ENCODE results near the gene INCENP.

INCENP gene

GRCh38 chr11:62125316-62125715 lies 1.5 kb downstream of the INCENP start:
- no peak for DNase-seq

DNA sequence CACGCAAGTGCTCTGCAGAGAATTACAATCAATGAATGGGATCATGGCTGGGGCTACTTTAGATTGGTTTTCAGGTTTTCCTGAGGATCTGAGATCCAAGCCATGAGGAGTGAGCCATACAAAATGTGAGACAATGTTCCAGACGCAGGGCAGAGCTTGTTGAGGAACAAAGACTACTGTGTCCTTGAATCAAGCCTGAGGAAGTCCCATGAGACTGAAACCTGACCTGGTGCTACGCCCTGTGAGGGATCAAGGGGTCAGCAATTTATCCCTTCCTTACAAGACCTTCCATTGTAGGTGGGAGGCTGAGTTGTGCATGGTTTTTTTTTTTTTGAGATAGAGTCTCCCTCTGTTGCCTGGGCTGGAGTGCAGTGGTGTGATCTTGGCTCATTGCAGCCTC lies 2.1 kb downstream of the INCENP start:
- peak; percentile 26 for DNase-seq

GRCh38 chr11:62127426-62127825 lies 3.6 kb downstream of the INCENP start:
- no peak for DNase-seq

DNA sequence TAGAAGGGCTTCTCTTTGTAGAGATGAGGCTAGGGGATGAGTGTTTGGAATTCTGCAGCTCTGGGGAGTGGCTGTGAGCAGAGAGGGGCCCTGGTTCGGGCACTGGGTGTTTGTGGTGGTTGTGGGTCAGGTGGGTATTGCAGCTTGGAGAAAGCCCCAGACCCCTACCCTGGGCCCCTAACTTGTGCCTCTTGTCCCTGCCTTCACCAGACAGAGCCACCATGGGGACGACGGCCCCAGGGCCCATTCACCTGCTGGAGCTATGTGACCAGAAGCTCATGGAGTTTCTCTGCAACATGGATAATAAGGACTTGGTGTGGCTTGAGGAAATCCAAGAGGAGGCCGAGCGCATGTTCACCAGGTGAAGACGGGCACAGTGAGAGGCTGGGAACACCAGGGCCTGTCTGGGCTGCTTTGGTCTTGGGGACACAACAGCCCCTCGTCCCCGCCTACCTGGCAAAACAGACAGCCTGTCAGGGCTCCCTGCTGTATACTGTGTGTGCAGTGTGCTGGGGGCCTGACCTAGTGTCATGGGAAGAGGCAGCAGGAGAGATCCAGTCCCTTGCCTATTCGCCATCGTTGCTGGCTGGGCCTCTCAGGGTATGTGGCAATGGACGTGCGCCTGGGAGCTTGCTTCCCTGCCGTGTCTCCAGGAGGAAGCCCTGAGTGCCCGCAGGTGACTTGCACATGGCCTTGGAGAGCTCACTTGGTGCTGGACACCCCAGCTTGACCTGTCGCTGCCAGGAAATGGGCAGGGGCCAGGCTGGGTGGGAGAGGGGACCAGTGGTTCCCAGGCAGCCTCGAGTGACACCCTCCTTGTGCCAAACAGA lies 4.3 kb downstream of the INCENP start:
- no peak for DNase-seq

GRCh38 chr11:62128835-62129234 lies 5.0 kb downstream of the INCENP start:
- no peak for DNase-seq

- DNase-seq, result no peak
Measured at GRCh38 chr11:62129590-62130282, 5.9 kb downstream of the INCENP start.

DNA sequence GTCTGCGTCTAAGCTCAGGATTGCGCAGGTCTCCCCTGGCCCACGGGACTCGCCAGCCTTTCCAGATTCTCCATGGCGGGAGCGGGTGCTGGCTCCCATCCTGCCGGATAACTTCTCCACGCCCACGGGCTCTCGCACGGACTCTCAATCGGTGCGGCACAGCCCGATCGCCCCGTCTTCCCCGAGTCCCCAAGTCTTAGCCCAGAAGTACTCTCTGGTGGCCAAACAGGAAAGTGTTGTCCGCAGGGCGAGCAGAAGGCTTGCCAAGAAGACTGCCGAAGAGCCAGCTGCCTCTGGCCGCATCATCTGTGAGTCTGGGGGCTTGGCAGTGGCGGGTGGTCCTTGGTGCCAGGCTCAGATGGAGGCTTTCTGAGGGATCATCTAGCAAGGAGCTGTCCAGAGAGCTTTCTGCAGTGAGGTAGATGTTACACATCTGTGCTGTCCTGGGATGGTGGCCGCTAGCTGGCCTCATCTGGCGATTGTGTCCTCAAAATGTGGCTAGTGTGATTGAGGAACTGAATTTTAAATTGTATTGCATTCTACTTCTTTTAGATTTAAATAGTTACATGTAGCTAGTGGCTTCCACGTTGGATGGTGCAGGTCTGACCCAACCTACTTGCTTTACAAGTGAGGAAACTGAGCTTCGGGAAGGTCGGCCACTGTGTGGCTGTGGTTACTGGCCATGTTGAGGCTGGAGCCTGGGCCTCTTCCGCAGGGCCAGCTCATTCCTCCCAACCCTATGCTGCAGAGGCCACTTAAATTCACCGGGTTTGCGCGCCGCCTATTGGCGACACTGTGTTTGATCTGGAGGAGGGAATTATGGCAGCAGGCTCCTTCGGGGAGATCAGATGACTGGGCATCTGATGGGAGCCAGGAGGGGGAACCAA lies 6.7 kb downstream of the INCENP start:
- DNase-seq, result no peak

GRCh38 chr11:62131170-62131464 lies 7.3 kb downstream of the INCENP start:
- DNase-seq, result no peak

GRCh38 chr11:62132191-62132590 lies 8.4 kb downstream of the INCENP start:
- DNase-seq, result no peak

GRCh38 chr11:62132689-62133293 lies 9.0 kb downstream of the INCENP start:
- DNase-seq, result no peak

GRCh38 chr11:62133328-62134065 lies 9.7 kb downstream of the INCENP start:
- DNase-seq, result no peak

- no peak for DNase-seq
Measured at GRCh38 chr11:62137276-62137861, 13.6 kb downstream of the INCENP start.

- no peak for DNase-seq
Measured at GRCh38 chr11:62137881-62138629, 14.2 kb downstream of the INCENP start.

DNA sequence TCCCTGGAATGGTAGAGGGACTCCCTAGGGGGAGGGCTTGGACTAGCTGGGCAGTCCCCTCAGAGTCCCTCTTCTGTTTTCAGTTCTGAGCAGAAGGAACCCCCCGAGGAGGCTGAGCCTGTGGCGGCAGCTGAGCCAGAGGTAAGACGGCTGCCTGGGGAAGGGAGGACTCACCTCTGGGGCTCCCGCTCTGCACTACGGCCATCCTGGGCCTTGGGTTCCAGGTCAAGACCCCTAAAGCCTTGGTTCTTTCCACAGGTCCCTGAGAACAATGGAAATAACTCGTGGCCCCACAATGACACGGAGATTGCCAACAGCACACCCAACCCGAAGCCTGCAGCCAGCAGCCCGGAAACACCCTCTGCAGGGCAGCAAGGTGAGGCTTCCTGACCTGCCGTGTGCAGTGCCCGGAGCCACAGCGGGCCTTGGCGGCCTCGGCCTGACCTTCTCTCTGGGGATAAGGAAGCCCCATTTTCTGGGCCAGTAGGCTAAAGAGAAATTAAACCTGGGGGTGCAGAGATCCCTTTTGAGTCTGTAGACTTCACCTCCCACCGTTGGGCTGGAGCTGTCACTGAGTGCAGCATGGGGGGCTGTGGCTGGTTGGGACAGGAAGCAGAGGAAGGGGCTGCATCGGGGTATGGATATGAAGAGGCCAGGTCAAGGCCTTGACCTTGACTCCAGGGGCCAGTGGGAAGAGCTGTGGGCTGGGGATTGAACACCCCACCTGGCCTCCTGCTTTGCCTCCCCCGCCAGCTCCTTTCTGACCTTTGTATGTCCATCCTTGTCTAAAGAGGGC lies 15.0 kb downstream of the INCENP start:
- no peak for DNase-seq

DNA sequence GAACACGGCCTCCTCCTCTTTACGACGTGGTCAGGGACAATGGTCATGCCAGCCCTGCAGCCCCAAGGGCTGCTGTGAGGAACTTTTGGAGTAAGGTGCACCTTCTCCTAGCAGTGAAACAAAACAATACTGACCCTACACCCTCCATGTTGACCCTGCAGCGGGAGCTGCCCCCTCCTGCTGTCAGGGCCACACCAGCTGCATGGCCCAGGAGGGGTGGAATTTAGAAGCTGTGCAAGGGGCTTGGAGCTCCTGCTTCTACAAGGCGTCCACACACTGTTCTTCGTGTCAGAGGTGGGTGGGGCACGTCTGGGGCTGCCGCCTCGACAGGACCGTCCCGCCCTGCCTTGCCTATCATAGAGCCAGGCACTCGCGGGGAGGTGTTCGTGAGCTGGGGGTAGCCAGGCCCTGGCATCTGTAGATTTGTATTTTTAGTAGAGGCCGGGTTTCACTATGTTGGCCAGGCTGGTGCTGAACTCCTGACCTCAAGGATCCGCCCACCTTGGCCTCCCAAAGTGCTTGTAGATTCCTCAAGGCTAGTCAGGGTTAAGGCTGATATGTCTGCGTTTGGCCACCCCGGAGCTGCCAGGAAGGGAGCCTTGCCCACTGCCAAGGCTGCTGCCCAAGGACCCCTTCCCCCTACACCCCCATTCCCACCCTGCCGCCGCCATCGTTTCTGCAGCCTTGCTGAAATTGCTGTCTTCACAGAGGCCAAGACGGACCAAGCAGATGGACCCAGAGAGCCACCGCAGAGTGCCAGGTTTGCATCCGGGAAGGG lies 15.9 kb downstream of the INCENP start:
- DNase-seq, result no peak

GRCh38 chr11:62140304-62141110 lies 16.7 kb downstream of the INCENP start:
- DNase-seq, result no peak

- no peak for DNase-seq
Measured at GRCh38 chr11:62141111-62142042, 17.6 kb downstream of the INCENP start.

GRCh38 chr11:62142043-62142375 lies 18.2 kb downstream of the INCENP start:
- DNase-seq, result no peak
